Measurements from ENCODE around the gene CYP20A1. TPM values are rescaled to one million over a fixed set of nuclear protein-coding genes. Genes with fewer than 3 reads are reported as not detected.
"Not testable (repeated sequence)": the region's sequence is repeated elsewhere in the genome, so short reads cannot be mapped to it uniquely, and the experiment has no call there.

CYP20A1 gene
- total RNA-seq: 10 to 100 TPM; 11.8 to 19.7 (median 17.0) TPM
- 1 to 10 TPM; 5.9 to 6.2 TPM for polyA plus RNA-seq

- 0 to 1% methylated on average over 80 of the region's 80 CpGs for WGBS, 2 donors
- no peaks in the 10 kb centered on the region for H3K27me3 ChIP-seq
- DNase-seq: peak; percentile 96 to 98 (median 98)
- H3K36me3 ChIP-seq: no peaks in the 10 kb centered on the region
- FAIRE-seq: peak; percentile 67
- peak; percentile 95 to 98 (median 96) for ATAC-seq
- TF ChIP-seq CTCF (IDR thresholded peaks at IDR 0.05): peak in 1 of 4 donors; percentile 18
- H3K9me3 ChIP-seq: no peaks in the 10 kb centered on the region
- H3K4me3 ChIP-seq: peak within 1 kb of the TSS; percentile 51 to 61 (median 56)
- H3K4me1 ChIP-seq: peaks cover 0 to 9% (median 0%) of the 10 kb centered on the region in 3 donors
- intact Hi-C loops (cut with DNase I): no loop called here
- H3K27ac ChIP-seq: peak within 1 kb of the TSS; percentile 91 to 96 (median 94)
These were observed at the start of gene CYP20A1 for GRCh38 chr2:203238704-203239526. Gene CYP20A1, plus strand, starts transcription at chr2:203239018. Its CDS starts 45 bp downstream, at chr2:203239063.

DNA sequence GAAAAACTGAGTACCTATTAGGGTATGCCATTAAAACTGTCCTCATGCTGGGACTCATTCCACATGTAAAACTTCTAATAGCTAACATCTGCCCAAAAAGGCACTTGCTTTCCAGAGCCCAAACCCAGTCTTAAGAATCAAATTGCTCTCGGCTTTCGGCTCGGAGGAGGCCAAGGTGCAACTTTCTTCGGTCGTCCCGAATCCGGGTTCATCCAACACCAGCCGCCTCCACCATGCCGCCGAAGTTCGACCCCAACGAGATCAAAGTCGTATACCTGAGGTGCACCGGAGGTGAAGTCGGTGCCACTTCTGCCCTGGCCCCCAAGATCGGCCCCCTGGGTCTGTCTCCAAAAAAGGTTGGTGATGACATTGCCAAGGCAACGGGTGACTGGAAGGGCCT is 48.3 kb upstream of the CYP20A1 start:
- DNase-seq; H3K27ac ChIP-seq; H3K4me3 ChIP-seq; H3K27me3 ChIP-seq; intact Hi-C loops (cut with DNase I); FAIRE-seq; ATAC-seq; H3K4me1 ChIP-seq; H3K9me3 ChIP-seq: not testable (repeated sequence)
- peaks cover 0 to 18% (median 6%) of the 10 kb centered on the region in 3 donors for H3K36me3 ChIP-seq
- 92 to 99% methylated on average over 11 to 16 of the region's 17 CpGs for WGBS, 2 donors

GRCh38 chr2:203191026-203191425 is 47.8 kb upstream of the CYP20A1 start:
- ATAC-seq; intact Hi-C loops (cut with DNase I); H3K4me1 ChIP-seq; H3K9me3 ChIP-seq; H3K4me3 ChIP-seq; H3K27me3 ChIP-seq; DNase-seq; H3K27ac ChIP-seq: not testable (repeated sequence)
- WGBS, 2 donors: 94 to 95% methylated on average over 6 of the region's 6 CpGs
- peaks cover 0 to 16% (median 6%) of the 10 kb centered on the region in 3 donors for H3K36me3 ChIP-seq
- FAIRE-seq: peak; percentile 13

DNA sequence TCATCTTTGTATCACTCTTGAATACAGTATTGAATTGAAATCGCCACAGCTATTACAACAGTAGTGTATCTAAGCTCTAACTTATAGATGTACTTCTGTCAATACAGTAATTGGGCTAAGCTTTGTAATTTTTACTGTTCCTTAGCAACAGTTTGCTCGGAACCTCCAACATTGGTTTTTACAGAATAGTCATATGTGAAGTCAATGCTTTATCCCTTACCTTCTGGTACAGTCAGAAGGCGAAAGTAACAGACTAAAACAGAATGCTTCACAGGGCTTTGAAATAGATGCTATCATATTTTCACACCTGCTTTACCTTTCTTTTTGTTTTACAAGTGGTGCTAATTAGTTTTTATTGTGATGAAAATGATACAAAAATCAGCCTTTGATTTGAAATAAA is 46.9 kb upstream of the CYP20A1 start:
- DNase-seq (no peak), FAIRE-seq (no peak), ATAC-seq (no peak)
- no peak overlapping the region for H3K4me3 ChIP-seq
- H3K27me3 ChIP-seq: no peaks in the 10 kb centered on the region
- 90 to 95% methylated on average over 3 of the region's 3 CpGs for WGBS, 2 donors
- no peak overlapping the region for H3K27ac ChIP-seq
- no peak for TF ChIP-seq CTCF (IDR thresholded peaks at IDR 0.05)
- no peaks in the 10 kb centered on the region for H3K9me3 ChIP-seq
- intact Hi-C loops (cut with DNase I): no loop called here
- peaks cover 0 to 16% (median 6%) of the 10 kb centered on the region in 3 donors for H3K36me3 ChIP-seq
- no peaks in the 10 kb centered on the region for H3K4me1 ChIP-seq

DNA sequence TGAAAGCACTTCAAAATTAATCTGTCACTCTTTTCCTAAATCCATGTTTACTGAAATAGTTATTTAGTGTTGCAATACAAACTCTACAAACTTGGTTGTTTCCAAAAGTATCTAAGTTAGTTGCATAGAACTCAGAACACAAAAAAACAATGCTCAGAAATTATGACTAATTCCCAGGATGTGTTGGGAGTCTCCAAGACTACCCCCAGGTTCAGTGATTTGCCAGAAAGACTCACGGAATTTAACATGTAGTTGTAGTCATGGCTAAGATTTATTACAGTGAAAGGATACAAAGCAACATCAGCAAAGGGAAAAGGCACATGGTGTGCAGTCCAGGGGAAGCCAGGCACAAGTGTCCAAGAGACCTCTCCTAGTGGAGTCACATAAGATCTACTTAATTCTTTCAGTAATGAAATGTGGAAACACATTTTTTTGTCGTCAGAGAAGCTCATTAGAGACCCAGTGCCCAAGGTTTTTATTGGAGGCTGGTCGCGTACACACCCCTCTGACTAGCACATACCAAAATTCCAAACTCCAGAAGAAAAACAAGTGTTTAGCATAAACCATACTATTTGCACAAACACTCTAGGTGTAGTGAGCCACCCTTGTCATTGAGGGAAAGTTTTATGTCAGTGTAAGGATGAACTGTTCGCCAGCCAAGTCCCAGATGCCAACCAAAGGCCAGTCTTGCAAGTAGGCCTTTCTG is 43.3 kb upstream of the CYP20A1 start:
- no peak overlapping the region for H3K4me3 ChIP-seq
- H3K36me3 ChIP-seq: peaks cover 0 to 27% (median 10%) of the 10 kb centered on the region in 3 donors
- no peaks in the 10 kb centered on the region for H3K27me3 ChIP-seq
- 93 to 95% methylated on average over 5 of the region's 5 CpGs for WGBS, 2 donors
- DNase-seq (no peak), FAIRE-seq (no peak), ATAC-seq (no peak)
- TF ChIP-seq CTCF (IDR thresholded peaks at IDR 0.05): no peak
- no peaks in the 10 kb centered on the region for H3K4me1 ChIP-seq
- H3K9me3 ChIP-seq: no peaks in the 10 kb centered on the region
- intact Hi-C loops (cut with DNase I): no loop called here
- no peak overlapping the region for H3K27ac ChIP-seq

All from pancreas (tissue), 10 donors.